Jurkat, Clone E6-1 (cell line): ENCODE results near the gene ASPHD1.
"Not testable (repeated sequence)": the region's sequence is repeated elsewhere in the genome, so short reads cannot be mapped to it uniquely, and the experiment has no call there.

Experiments
- DNase-seq: peaks from one replicate; pipeline ENCODE4 v3.0.0-alpha.2; 2011; ENCODE audit warnings: low read depth, low spot score
- H3K4me3 ChIP-seq: 2 replicates; pipeline ENCODE4 v1.5.1; 2011; ENCODE audit warnings: mild to moderate bottlenecking, low read length, control low read depth, moderate library complexity

The ASPHD1 gene

DNA sequence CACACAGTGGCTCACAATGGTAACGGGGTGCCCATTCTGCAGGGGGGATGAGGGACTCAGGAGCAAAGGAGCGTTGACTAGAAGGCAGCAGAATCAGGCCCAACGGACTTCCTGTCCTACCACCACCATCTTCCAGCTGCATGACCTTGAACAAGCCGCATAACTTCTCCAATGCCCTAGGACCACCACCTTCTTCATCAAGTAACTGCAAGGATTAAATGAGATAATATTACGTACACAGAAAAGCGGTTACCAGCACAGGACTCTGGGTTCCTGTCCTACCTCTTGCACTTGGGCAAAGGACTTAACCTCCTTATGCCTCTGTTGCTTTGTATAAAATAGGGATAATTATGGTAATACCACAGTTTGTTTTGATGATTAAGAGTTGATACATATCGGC lies 4.7 kb downstream of the ASPHD1 start:
- DNase-seq, result no peak
- H3K4me3 ChIP-seq, result no peak overlapping the region

DNA sequence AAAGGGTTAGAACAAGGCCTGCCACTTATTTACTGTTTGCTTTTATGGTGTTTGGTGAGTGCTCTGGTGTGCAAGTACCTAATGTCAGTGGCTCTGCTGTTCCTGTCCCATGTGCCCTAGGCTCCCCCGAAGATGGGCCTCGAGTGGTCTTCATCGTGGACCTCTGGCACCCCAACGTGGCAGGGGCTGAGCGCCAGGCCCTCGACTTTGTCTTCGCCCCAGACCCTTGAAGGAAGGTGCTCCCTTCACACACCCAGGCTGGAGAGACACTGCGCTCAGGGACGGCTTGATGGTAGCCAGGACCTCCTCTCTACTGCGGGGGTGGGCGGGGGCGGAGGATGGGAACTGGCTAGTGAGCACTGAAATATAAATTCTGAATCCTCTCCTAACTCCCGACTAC lies 5.4 kb downstream of the ASPHD1 start:
- DNase-seq, result no peak

DNA sequence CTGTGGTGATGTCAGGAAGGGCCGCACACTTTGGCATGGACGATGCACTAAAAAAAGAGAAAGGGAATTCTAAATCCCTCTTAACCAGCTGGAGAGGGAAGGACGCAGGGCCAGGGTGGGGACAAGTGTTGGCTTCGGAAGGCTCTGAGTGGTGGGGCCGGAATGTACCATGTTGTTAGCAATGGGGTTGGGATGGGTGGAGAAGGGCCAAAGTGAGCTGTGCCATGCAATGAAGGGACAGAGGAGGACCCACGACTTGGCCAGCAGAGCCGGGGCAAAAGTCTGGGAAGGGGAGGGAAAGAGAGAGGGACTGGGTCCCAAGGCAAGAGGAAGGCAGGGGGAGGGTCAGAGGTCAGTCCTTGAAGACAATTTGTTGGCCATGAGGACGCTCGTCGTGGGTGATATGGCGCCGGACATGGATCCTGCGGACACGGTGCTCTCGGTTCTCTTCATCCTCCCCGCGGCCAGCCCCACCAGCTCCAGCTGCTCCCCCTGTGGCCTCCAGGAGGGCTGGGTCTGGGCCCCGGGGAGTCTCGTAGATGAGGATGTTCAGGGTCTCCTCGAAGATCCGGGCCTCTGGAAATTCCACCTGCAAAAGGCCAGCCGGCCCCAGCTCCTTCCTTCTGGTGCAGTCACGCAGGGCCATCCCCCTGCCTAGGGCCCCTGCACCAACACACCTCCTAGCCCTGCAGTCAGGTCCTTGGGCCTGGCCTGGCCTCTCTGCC lies 6.4 kb downstream of the ASPHD1 start:
- DNase-seq, result no peak
- H3K4me3 ChIP-seq, result no peak overlapping the region

More for the DNA sequence above, 5.4 kb downstream of the ASPHD1 start:
- no peak overlapping the region for H3K4me3 ChIP-seq

DNA sequence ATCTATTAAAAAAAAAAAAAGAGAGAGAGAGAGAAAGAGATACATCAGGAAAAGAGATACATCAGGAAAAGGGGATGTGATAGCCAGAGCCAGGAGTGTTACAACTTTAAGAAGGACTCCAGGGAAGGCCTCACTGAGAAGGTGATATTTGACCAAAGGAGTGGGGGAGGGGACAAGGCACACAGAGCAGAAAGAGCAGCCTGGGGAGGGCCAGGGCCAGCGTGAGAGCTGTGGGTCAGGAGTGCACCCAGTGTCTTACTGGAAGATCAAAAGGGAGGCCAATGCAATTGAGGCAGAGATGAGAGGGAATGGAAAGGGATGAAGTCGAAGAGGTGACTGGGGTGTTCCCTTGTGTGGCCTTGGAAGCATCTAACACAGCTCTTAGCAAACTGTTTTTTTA lies 7.7 kb downstream of the ASPHD1 start:
- H3K4me3 ChIP-seq, result no peak overlapping the region
- no peak for DNase-seq

DNA sequence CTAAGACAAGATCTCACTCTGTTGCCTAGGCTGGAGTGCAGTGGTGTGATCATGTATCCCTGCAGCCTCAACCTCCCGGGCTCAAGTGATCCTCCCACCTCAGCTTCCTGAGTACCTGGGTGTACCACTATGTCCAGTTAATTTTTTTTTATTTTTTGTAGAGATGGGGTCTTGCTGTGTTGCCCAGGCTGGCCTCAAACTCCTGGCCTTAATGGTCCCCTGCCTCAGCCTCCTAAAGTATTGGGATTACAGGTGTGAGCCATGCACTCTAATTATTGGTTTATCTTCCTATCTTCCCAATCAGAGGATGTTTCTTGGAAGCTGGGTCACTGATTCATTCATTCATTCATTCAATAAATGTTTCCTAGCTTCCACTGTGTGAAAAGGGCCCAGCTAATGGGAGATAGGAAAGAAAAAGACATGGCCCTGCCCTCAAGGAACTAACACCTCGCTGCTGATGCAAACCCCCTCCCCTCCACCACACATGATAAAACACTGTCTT lies 8.5 kb downstream of the ASPHD1 start:
- DNase-seq, result no peak
- H3K4me3 ChIP-seq, result no peak overlapping the region

DNA sequence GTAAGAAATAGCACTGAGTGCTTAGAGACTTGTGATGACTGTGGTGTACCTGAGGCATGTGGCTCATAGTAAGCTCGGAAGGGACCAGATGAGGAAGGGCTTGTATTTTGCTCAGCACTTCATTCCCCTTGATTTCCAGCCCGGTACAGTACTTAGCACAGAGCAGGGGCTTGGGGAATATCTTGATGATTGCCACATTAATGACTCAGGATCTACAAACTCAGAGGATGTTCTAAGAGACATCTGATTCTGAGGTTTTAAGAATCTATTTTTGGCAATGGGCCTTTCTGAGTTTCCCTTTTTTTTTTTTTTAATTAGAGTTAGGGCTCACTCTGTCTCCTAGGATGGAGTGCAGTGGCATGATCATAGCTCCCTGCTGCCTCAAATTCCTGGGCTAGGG lies 9.1 kb downstream of the ASPHD1 start:
- no peak for DNase-seq
- no peak overlapping the region for H3K4me3 ChIP-seq

DNA sequence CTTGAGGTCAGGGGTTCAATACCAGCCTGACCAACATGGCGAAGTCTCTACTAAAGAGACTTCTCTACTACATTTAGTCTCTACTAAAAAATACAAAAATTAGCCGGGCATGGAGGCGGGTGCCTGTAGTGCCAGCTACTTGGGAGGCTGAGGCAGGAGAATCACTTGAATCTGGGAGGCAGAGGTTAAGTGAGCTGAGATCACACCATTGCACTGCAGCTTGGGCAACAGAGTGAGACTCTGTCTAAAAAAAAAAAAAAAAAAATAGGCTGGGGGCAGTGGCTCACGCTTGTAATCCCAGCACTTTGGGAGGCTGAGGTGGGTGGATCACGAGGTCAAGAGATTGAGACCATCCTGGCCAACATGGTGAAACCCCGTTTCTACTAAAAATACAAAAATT lies 9.6 kb downstream of the ASPHD1 start:
- DNase-seq, H3K4me3 ChIP-seq: not testable (repeated sequence)

DNA sequence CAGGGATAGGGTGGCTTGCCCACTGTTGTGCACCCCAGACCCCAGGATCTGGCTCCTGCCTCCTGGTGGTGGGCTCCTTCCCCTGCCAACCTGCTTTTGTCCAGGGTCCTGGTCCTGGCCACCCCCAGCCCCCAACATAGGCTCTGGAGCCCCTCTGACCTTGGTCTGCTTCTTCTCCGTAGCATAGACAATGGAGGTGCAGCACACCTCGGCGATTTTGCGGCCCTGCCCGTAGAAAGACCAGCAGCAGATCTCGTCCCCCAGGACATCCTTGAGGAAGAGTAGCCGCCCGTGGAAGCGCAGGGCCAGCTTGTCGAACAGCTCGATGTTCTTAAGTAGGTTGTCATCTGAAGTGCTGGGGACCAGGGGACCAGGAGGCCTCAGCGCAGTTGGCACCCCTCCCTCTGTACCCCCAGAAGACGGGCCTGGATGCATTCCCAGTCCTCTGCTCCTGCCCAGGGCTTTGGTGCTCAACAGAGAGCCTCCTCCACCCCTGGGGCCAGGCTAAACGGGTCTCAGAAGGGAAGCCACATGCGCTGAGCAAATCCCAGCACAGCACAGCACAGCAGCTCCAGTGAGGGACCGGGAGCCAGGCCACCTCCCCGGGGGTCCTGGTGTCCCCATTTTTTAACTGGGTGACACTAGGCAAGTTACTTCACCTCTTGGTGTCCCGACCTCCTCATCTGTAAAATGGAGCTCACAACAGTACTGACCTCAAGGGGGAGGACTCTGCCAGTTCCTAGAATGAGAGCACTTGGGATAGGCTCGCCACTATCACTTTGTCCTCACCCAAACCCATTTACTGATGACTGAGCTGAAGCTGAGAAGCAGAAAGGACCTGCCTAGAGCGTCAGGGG lies 10.8 kb downstream of the ASPHD1 start:
- no peak overlapping the region for H3K4me3 ChIP-seq
- DNase-seq, result no peak

DNA sequence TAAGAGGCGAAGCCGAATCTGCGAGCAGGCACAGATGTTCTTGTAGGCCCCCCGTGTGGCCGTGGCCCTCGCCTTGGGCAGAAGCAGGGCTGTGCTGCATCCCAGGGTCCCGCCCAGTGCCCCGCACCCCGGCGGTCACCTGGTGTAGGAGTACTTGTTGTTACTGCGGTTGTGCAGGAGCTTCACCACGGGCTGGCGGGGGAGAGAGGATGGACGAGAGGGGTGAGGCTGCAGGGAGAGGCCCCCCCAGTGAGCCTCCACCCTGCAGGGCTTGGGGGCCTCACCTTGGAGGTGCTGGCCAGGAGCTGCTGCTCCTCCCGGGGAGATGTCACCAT lies 11.4 kb downstream of the ASPHD1 start:
- no peak overlapping the region for H3K4me3 ChIP-seq
- DNase-seq, result no peak

DNA sequence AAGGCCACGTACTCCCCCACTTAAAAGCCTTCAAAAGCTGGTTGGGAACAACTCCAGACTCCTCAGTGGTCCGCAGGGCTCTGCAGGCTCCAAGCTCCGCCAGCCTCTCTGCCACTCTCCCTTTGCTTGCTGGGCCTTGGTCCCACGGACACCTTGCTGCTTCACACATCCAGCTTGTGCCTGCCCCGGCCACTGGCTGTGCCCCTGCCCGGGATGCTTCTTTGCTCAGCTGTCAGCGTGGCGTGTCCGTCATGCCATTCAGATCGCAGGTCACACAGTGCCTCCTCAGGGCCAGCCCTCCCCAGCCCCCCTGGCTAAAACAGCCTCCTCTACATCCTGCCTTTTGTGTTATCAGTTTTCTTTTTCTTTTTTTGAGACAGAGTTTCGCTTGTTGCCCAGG lies 11.8 kb downstream of the ASPHD1 start:
- no peak for DNase-seq
- H3K4me3 ChIP-seq, result no peak overlapping the region

DNA sequence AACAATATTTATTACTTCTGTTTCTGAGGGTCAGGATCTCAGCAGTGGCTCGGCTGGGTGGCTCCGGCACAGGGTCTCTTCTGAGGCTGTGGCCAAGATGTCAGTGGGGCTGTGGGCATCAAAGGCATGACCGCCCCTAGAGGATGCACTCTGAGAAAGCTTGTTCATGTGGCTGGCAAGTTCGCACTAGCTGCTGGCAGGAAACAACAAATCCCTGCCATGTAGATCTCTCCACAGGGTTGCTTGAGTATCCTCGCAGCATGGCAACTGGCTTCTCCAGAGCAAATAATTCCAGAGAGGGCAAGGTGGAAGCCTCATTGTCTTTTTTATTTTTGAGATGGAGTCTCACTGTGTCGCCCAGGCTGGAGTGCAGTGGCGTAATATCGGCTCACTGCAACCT lies 13.2 kb downstream of the ASPHD1 start:
- H3K4me3 ChIP-seq, result no peak overlapping the region
- DNase-seq, result no peak

DNA sequence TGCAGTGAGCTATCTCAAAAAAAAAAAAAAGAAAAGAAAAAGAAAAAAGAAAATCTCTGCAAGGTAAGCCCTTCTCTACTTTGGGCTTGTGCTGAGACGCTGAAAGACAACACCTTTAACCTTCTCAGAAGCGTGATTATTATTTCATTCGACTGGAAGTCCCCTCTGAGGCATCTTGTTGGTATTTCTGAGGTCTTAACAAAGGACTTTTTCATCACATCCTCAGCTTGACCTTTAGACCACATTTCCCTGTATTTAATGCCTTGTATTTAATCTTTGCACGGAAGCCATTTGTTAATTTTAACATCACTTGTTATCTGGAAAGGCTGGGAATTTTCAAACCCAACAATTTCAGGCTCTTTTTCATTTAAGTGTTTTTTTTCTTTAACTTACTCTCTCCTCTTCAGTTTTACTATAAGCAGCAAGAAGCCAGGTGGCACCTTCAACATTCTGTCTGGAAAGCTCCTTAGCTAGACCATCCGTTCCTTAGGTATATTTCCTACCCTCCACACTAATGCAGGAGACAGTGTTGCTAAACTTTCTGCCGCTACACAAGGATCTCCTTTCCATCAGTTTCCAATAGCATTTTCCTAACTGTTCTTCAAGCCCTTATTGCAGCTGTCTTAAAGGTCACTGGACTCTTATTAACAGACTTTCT lies 15.4 kb downstream of the ASPHD1 start:
- DNase-seq, result no peak

DNA sequence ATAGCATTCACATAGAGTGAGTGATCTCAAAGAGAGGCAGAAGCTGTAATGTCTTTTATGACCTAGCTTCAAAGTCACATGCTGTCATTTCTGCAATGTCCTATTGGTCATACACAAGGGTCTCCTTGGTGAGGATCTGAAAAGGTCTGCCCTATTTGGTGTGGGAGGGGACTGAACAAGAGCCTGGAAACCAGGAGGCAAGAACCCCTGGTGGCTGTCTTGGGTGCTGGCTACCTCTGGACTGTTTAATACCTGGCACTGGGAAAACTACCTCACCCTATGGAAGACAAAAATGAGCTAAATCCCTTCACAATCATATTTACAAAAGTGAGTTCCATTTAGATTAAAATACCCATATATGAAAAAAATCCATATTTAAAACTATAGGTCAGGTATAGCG lies 16.7 kb downstream of the ASPHD1 start:
- no peak overlapping the region for H3K4me3 ChIP-seq
- DNase-seq, result no peak

More for the DNA sequence above, 15.4 kb downstream of the ASPHD1 start:
- no peak overlapping the region for H3K4me3 ChIP-seq

DNA sequence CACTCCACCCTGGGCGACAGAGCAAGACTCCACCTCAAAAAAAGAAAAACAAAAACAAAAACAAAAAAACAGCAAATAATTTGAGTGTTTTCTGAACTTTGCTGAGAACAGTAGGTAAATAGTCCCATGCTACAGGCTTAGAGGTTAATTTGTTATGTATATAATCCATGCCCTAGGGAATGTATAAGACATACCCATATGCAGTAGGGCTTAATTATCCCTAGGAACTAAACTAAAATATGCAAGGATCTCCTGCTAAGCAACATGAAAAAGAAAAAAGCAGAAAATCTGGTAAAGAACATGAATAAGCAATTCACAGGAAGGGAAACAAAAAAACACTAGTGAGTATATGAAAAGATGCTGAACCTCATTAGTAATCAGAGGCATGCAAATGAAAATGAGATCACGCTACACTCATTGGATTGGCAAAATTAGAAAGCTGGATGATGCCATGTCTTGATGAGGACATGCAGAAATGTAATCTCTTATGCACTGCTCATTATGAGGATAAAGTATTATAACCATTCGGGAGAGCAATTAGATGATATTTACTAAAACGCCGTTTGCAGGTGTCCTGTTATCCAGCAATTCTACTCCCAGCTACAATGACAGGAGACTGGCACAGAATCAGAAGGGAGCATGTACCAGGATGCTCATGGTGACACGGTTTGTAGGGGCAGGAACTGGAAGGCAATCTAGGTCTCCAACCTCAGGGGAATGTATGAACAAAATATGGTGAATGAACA lies 20.2 kb downstream of the ASPHD1 start:
- no peak overlapping the region for H3K4me3 ChIP-seq
- no peak for DNase-seq

DNA sequence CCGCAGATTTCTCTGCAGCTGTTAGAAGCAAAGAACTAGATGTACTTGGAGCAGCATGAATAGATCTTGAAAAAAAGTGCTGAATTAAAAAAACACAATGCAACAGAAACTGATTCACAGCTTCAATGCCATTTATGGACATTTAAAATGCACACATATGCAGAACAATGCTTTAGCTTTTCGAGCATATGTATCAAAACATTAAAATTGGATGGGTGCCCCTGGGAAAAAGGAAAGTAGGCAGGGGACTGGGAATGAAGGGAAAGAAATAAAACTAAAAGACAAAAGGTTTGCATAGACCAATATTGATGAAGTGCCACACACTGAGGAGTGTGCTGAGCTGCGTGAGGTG lies 20.7 kb downstream of the ASPHD1 start:
- no peak overlapping the region for H3K4me3 ChIP-seq
- DNase-seq, result no peak

DNA sequence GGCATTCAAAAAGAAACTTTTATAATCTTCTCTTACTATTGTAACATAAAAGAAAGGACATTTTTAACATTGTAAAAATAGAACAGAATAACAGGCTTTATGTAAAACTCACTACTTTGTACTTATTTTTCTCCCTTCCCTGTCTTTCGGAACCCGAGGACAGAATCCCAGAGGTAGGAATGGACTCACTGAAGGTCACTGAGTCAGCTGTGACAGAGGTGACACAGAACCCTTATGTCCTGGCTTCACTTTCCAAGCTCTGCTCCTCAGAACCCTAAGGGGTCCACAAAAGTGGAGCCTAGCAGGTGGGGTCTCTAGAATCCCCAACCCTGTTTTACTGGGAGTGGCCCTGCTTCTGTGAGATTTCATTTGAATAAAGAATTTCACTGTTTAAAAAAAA lies 22.0 kb downstream of the ASPHD1 start:
- no peak for DNase-seq
- no peak overlapping the region for H3K4me3 ChIP-seq

DNA sequence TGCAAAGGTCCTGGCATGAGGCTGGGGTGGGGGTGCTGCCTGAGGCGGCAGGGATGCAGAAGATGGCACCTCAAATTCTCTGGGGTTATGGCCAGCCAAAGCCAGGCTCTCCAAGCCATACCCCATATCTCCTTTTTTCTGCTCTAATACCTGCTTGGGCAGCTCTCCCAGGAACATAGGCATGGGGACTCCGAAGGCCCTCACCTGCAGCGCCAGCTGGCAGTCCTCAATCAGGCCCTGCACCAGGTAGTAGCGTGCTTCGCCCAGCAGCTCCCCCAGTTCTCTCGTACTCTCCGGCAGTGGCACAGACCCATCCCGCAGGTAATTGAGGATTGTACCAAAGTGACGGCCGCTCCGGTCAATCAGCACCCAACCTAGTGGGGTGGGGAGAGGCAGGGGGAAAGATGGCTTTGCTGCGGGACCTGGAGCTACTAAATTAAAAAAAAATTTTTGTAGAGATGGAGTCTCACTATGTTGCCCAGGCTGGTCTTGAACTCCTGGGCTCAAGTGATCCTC lies 22.8 kb downstream of the ASPHD1 start:
- DNase-seq, result no peak
- H3K4me3 ChIP-seq, result no peak overlapping the region

DNA sequence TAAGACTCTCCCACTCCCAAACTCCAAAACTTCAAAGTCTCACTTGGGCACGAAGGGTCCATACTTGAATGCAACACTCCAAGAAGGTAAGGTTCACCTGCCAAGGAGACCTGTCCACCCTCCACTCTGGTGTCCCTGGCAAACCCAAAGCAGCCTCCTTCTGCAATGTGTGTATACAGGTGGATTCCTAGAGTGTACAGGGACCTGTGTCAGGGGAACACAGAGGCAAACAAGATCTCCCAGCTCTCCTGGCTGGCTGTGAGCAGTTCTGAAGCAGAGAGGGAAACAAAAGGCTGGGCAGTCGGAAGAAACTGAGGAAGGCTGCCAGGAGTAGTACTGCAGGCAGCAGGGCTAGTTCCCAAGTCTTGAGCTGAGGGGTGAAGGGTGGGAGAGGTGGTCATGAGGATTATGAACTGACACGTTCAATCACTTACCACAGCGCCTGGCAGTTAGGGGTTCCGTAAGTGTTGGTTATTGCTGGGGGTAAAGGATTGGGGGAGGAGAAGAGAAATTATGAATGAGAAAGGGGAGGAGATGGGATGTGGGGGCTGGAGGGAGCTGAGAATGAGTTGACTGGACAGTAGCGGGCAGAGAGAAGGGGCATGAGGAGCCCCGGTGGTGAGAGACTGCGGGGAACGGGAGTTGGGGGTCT lies 24.9 kb downstream of the ASPHD1 start:
- H3K4me3 ChIP-seq, result peak overlapping the region; percentile 87
- no peak for DNase-seq
